SK-N-MC (cell line): Measurements from ENCODE around the gene NDUFAF5.

Experiments used
- EZH2 ChIP-seq: fragments of 200-600 bp; sonication (generic); IDR thresholded peaks from one replicate; pipeline ENCODE4 v1.6.1; 2017; ENCODE audit warnings: antibody characterized with exemption
- POLR2AphosphoS5 ChIP-seq: IDR thresholded peaks from 2 replicates; pipeline ENCODE4 v1.6.1; 2012; ENCODE audit warnings: mild to moderate bottlenecking, low read depth, low read length, borderline replicate concordance

GRCh38 chr20:13821876-13822275, 37.0 kb downstream of the NDUFAF5 start:
- TF ChIP-seq EZH2 (no peak), POLR2AphosphoS5 (no peak)
